Measurements from ENCODE around the gene SLC22A1. TPM values are rescaled to one million over a fixed set of nuclear protein-coding genes. Genes with fewer than 3 reads are reported as not detected.

SLC22A1 gene
- total and polyA plus RNA-seq, 4 donors: 0.79 to 1,107 (median 439) TPM

DNA sequence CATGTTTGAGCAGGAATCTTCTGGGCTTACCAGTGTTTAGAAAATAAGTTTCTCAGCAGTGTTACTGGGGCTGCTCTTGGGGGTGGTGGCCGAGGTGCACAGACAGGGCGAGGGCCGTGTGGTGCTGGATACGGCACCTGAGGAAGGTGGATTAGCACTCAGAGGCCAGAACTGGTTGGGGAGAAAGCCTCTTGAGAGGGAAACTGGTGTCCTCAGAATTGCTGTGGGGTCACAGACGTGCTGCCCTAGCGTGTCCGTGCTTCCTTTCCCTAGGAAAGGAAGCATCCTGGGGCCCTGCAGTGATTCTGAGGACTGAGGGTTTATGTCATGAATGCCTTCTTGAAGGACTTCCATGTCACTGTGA, 32.1 kb upstream of the SLC22A1 start:
- H3K9ac ChIP-seq (ENCODE audit: low read depth in 1 of 2, low read length in 2 of 2): no peak overlapping the region
- WGBS: 94% methylated on average over 7 of the region's 7 CpGs
- H3K9me3 ChIP-seq (ENCODE audit: control insufficient read depth in 4 of 4, low read length in 3 of 4): no peaks in the 10 kb centered on the region
- H3K27ac ChIP-seq (ENCODE audit: low read depth in 1 of 2, low read length in 2 of 2): no peak overlapping the region
- H3K4me1 ChIP-seq (ENCODE audit: control insufficient read depth in 4 of 4, insufficient read depth in 4 of 4, low read length in 3 of 4): peaks cover 12 to 48% (median 36%) of the 10 kb centered on the region in 4 donors
- no peaks in the 10 kb centered on the region for H3K27me3 ChIP-seq (ENCODE audit: control insufficient read depth in 4 of 4, insufficient read depth in 4 of 4, low read length in 3 of 4)
- DNase-seq (ENCODE audit: low spot score): no peak
- H3K36me3 ChIP-seq (ENCODE audit: control insufficient read depth in 4 of 4, insufficient read depth in 3 of 4, low read depth in 1 of 4, low read length in 3 of 4): peaks cover 3 to 53% (median 42%) of the 10 kb centered on the region in 4 donors
- no peak for TF ChIP-seq JUND (IDR thresholded peaks at IDR 0.05)
- TF ChIP-seq HNF4A (conservative IDR thresholded peaks at IDR 0.05): no peak
- no peak for TF ChIP-seq EGR1 (IDR thresholded peaks at IDR 0.05; ENCODE audit: low read depth in 2 of 2)
- no peak for TF ChIP-seq HNF4G (IDR thresholded peaks at IDR 0.05)
- TF ChIP-seq, protein P1, sequence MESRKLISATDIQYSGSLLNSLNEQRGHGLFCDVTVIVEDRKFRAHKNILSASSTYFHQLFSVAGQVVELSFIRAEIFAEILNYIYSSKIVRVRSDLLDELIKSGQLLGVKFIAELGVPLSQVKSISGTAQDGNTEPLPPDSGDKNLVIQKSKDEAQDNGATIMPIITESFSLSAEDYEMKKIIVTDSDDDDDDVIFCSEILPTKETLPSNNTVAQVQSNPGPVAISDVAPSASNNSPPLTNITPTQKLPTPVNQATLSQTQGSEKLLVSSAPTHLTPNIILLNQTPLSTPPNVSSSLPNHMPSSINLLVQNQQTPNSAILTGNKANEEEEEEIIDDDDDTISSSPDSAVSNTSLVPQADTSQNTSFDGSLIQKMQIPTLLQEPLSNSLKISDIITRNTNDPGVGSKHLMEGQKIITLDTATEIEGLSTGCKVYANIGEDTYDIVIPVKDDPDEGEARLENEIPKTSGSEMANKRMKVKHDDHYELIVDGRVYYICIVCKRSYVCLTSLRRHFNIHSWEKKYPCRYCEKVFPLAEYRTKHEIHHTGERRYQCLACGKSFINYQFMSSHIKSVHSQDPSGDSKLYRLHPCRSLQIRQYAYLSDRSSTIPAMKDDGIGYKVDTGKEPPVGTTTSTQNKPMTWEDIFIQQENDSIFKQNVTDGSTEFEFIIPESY (IDR thresholded peaks at IDR 0.05): no peak
- TF ChIP-seq CTCF (IDR thresholded peaks at IDR 0.05; ENCODE audit: low read depth, low read length, missing input control): no peak
- TF ChIP-seq FOXA1 (IDR thresholded peaks at IDR 0.05): no peak
- TF ChIP-seq SP1 (IDR thresholded peaks at IDR 0.05): no peak
- no peak for TF ChIP-seq FOXA2 (IDR thresholded peaks at IDR 0.05)
- no peak for TF ChIP-seq RXRA (IDR thresholded peaks at IDR 0.05)
- TF ChIP-seq YY1 (IDR thresholded peaks at IDR 0.05): no peak
- no peak for TF ChIP-seq TAF1 (conservative IDR thresholded peaks at IDR 0.05)
- no peak for TF ChIP-seq RAD21 (IDR thresholded peaks at IDR 0.05)
- no peak for TF ChIP-seq NR2F2 (IDR thresholded peaks at IDR 0.05)
- no peak for TF ChIP-seq REST (IDR thresholded peaks at IDR 0.05)
- no peak for TF ChIP-seq MAX (IDR thresholded peaks at IDR 0.05)
- TF ChIP-seq, protein P2, sequence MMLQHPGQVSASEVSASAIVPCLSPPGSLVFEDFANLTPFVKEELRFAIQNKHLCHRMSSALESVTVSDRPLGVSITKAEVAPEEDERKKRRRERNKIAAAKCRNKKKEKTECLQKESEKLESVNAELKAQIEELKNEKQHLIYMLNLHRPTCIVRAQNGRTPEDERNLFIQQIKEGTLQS (IDR thresholded peaks at IDR 0.05): no peak
- no peak for TF ChIP-seq GABPA (IDR thresholded peaks at IDR 0.05 in 1 of 2, conservative IDR thresholded peaks at IDR 0.05 in 1 of 2)
- H3K4me3 ChIP-seq (ENCODE audit: low read depth in 1 of 3, low read length in 3 of 3): no peak overlapping the region
